ENCODE measurements around the gene RNLS.
A peak's percentile ranks its signal among the peaks of the same experiment; 100 is the strongest.
"Not testable (repeated sequence)": the region's sequence is repeated elsewhere in the genome, so short reads cannot be mapped to it uniquely, and the experiment has no call there.

The RNLS gene

DNA sequence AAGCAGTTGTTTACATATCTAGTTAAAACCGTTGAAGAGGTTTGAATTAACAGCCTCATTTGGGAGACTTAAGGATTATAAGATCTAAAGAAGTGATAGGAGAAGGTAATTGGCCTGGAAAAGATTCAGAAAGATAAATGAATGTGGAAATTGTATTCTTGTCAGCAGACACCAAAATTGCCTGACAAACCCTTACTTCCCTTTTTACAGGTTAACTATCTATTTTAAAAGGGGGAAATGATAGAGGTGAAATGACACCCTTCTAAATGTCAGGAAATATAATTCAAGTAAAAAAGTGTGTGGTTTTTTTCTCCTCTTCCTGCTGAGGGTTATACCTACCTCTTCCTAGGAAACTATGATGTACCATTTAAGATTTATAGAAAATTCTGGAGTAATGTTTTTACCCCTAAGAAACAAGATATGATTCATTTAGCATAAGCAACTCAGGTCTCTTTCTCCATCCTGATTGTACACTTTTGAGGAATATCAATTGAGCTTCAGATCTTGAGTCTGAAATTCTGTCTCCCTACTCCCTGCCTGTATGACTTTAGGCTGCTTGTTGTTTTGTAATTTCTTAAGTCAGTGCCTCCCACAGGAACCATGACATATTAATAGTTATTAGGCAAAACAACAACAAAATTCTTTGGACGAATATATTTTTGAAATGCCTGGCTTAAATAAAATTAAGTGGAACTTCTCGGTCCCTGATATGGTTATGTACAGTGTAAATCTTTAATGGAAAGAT, 250.4 kb downstream of the RNLS start:
- DNase-seq = no peak

DNA sequence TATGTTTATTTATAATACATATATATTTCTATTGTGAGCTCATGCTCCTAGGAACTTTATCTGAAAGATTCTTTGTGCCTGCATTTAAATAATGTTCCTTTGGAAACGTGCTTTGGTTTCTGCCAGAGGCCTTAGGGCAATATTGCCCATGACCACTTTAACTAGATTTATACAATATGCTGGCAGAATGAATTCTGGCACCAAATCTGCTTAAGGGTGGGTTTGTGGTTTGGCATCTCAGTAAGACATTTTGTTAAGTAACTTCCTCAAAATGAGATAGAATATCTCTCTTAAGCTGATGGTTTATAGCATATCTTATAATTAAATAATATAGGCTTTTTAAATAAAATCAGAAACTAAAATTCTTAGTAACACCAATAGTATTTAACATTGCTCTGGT, 252.9 kb downstream of the RNLS start:
- DNase-seq = peak; percentile 32

DNA sequence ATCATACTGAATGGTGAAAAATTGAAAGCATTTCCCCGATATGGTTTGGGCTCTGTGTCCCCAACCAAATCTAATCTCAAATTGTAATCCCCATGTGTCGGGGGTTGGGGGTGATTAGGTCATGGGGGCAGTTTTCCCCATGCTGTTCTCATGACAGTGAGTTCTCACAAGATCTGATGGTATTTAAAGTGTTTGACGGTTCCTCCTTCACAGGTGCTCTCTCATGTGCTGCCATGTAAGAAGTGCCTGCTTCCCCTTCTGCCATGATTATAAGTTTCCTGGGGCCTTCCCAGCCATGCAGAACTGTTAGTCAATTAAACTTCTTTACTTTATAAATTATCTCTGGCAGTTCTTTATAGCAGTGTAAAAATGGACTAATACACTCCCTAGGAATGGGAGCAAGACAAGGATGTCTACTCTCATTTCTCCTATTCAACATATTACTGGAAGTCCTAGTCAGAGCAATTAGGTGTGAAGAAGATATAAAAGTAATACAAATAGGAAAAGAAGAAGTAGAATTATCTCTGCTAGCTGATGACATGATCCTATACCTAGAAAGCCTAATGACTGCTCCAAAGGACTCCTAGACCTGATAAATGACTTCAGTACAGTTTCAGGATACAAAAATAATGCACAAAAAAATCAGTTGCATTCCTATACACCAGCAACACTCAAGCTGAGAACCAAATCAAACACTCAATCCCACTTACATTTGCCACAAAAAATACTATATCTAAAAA, 260.6 kb downstream of the RNLS start:
- no peak for DNase-seq

DNA sequence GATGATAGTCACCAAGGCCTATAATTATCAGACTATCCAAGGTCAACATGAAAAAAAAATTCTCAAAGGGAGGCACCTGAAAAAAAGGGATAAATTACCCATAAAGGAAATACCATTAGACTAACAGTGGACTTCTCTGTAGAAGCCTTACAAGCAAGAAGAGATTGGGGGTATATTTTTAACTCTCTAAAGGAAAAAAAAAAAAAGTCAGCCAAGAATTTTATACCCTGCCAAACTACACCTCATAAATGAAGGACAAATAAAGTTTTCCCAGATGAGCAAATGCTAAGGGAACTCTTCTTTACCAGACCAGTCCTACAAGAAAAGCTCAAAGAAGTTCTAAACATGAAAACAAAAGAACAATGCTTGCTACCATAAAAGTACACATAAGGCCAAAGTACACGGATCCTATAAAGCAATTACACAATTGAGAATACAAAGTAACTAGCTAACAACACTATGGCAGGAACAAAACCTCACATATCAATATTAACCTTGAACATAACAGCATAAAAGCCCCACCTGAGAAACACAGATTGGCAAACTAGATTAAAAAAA, 263.1 kb downstream of the RNLS start:
- no peak for DNase-seq

DNA sequence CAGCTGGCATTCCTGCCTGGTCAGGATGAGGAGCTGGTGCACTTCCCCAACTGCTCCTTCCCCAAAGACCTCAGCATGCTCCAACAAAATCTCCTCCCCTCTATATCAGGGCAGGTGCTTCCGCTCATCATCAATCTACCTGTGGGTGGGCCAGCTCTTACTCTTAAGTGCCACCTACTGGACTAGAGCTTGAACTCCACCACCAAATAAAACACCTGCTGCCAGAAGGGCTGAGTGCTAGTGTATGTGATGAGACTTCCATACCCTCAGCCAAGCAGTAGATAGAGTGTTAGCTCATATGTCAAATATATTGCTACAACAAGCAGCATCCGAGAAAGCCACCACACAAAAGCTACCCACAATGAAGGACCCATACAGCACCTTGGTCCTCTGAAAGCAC, 264.3 kb downstream of the RNLS start:
- peak; percentile 4 for DNase-seq

DNA sequence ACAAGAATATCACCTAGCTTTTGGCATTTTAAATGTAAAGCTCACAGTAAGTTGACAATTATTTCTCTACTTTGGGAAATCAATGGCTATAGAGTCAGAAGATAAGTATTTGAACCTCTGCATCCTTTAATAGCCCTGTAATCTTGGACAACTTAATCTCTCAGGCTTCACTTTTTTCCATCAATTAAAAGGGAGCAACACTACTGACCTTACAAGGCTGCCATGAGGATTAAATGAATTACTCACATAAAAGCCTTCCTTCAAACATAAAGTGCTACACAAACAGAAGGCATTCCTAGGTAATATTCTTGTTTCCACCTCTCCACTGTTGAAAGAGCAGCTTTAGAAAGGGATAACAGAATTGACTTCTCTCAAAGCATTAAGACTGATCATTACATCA, 266.0 kb downstream of the RNLS start:
- no peak for DNase-seq

DNA sequence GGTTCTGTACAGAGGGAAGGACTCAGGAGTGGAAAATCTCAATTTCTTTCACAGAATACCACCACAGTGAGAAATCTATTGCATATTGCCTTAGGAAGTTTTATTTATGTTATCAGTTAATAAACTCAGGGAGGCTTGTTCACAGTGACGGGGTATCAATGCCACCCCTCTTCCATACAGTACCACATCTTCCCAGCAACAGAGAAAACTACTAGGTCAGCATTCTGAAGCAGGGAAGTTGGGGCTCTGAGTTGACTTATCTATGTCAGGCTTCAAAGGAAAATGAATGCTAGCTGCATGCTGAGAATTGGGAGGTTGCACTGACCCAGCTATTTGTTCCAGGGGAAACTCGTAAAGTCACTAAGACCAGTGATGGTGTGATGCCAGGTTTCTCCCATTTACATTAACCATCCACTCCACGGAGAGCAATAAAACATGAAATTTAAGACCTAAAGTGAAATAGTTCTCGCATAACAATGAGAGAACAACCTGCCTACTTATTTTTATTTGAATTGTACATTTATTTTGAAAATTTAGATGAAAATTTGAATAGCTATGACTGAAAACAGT, 266.7 kb downstream of the RNLS start:
- no peak for DNase-seq

DNA sequence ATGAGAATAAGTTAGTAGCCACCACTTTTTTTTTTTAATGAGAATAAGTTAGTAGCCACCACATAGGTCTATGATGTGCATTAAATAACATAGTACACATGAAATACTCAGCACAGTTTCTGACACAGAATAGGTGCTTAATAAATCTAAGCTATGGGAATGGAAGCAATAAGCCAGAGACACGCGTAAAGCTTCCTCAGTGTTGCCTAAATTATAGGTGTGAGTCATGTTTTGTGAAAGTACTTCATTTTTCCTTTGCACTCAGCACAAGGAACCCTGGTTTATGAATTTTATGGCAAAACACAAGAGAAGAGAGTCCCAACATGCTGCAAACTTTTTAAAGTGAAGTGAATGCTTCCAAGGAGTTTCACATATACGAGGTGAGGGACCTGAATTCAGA, 267.4 kb downstream of the RNLS start:
- no peak for DNase-seq

DNA sequence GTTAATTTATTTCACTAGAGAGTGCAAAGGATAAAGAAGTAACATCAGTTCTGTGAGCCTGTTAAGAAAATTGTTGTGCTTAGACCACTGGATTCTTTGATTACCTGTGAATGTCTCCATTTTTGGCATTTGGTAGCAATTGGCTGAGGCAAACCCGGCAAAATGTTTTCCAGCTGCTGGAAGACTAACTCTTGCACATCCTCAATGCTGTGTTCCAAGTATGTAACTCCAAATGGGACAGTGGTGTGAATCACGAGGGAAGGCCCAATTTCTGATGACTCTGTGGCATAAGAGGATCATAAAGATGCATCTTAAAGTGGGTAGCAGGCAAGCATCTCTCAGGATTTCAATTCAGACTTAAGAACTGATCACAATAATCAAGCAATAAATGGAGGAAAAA, 268.8 kb downstream of the RNLS start:
- DNase-seq = no peak

DNA sequence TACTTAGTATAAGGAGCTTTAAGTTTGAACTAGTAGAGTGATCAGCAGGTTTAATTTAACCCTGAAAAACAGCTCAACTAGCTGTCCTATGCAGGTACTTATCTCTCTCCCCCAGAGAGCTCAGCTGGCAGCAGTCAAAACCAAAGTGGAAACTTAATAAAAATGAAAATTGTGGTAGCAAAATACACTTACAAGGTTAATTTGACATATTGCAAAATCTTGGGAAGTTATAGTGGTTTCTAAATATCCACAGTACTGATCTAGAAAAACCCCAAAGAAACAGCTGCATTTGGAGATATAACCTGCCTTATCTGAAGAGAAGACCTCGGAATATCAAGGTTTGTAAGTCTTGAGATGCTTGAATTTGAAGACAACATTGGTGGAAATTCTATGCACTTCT, 269.2 kb downstream of the RNLS start:
- no peak for DNase-seq

DNA sequence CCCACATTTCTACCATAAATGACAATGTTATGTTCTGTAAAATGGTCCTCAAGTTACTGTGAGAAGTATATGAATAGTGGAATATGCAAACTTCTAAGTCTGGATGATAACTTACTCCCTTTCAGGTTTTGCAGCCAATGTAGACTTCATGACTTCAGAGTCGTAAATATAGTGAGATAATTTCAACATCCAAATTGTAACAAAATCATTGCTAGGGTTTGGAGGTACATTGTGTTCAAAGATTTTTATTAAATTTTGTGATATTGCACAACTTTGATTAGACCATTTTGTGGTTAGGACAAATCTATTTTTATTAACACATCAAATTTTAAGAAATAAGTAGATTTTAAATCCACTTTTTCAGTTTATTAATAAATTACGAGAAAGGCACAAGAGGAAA, 270.3 kb downstream of the RNLS start:
- no peak for DNase-seq

DNA sequence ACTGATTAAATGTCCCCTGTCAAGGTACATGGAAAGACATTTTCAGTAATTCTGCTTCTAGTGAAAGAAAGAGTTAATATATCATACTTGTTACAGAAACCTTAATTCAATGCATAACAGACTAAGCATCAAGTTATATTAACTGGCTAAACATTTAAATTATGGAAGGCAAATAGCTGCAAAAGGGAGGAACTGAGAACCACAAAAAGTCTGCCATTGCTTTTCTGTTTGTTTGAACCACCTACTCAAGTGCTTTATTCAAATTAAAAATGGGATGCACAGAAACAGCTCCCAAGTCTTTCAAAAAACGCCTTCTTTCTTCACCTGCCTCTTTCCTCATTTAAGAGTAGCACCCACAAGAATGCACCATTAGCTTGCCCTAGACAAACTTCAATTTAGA, 271.9 kb downstream of the RNLS start:
- DNase-seq = no peak

DNA sequence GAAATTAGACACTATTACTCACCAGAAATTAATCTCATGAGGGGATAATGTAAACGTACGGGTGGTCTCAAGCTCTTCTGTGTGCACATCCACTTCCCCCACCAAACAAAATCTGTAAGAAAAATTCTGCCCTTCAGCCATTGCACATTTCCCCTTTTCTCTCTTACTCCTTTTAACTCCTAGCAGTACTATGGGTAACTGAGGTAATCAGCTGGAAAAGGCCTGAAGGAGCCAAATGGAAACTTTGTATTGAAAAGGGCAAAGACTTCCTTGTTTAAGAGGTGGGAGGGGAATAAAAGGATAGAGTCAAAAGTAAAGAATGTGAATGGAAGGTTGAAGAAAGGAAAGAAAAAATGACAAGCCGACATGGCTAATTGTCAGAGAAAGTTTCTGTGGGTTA, 273.8 kb downstream of the RNLS start:
- no peak for DNase-seq

DNA sequence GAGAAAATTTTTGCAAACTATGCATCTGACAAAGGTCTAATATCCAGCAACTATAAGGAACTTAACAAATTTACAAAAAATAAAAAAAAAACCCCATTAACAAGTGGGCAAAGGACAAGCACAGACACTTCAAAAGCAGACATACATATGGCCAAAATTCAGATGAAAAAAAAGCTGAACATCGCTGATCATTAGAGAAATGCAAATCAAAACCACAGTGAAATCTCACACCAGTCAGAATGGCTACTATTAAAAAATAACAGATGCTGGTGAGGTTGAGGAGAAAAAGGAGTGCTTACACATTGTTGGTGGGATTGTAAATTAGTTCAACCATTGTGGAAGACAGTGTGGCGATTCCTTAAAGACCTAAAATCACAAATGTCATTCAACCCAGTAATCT, 274.8 kb downstream of the RNLS start:
- not testable (repeated sequence) for DNase-seq

DNA sequence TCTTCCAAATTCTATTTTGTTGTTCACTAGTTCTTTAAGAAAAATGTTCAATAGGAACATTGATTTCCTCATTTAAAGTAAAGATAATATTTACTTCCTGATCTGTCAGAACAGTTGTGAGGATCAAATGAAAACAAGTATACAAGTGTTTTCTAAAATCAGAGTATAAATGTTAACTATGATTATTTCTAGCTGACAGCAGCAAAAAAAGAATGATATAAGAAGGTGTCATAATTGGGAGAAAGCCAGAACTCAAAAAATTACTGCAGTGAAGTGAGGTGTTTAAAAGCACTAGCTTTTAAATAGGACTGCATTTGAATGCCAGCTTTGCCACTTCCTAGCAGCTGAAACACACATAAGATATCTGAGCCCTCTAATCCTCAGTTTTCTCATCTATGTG, 283.3 kb downstream of the RNLS start:
- no peak for DNase-seq

DNA sequence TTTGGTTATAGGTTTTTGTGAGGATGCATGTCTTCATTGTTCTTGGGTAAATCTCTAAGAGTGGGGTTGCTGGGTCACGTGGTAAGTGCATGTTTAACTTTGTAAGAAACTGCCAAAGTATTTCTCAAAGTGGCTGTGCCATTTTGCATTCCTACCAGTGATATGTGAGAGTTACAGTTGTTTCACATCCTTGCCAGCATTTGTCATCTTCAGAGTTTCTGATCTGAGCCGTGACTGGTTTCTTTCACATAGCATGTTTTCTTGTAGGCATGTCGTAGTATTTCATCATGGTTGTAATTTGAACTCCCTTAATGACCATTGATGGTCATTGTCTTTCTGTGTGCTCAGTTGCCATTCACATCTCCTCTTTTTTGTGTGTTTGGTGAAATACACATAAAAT, 286.0 kb downstream of the RNLS start:
- DNase-seq = no peak

DNA sequence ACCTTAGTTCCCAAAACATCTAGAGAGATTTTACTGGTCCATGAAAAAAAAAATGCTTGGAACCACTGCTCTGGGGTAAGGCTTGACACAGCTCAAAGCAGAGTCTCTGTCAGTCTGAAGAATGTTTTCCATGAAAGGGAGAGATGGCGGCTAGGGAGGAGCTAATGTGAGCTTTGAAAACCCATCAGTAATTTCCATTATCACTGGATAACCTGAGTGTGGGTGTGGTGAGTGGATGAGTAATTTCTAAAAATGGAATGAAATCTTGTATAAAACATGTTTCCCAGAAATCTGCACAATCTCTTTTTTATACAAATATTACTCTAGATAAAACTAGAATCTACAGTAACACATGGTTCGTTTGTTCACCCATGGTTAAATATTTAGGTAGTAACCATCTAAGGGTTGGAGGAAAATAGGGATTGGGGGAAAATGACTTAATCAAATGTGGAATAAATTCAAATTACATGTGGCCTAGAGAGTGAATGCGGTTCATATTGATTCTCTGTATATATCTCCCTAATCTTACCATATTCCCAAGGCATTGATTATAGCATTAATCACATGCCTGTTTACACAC, 289.4 kb downstream of the RNLS start:
- no peak for DNase-seq

DNA sequence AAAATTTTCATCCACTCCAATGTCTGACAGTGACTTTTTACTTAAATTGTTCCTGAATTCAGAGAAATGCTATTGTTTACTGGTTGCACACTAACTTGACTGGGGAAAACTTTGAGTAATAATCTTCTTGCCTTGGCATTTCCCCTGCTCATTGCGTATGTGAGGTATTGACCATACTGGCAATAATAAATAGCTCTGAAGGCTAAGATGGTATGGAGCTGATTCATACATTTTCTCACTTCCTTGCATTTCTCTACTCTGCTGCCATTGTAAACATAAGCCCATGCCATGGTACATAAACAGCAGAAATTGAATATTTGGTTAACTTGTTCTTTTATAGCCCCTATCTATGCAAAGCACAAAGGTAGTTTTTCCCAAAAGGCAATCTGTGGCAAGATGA, 290.0 kb downstream of the RNLS start:
- DNase-seq = no peak

DNA sequence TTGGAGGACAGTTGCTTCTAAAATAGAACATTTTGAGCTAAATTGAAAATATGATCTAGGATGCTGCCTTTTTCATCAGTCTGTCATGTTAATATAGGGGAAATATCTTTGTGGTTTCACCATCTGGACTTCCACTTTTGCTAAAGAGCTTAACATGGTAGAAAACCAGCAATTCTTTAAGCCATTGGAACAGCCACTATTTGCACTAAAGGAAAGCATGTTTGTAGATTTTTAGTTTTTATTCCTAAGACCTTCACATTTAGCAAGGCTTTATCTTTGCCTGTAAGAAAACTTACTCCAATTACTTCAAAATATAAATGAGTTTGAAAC, 291.0 kb downstream of the RNLS start:
- no peak for DNase-seq

DNA sequence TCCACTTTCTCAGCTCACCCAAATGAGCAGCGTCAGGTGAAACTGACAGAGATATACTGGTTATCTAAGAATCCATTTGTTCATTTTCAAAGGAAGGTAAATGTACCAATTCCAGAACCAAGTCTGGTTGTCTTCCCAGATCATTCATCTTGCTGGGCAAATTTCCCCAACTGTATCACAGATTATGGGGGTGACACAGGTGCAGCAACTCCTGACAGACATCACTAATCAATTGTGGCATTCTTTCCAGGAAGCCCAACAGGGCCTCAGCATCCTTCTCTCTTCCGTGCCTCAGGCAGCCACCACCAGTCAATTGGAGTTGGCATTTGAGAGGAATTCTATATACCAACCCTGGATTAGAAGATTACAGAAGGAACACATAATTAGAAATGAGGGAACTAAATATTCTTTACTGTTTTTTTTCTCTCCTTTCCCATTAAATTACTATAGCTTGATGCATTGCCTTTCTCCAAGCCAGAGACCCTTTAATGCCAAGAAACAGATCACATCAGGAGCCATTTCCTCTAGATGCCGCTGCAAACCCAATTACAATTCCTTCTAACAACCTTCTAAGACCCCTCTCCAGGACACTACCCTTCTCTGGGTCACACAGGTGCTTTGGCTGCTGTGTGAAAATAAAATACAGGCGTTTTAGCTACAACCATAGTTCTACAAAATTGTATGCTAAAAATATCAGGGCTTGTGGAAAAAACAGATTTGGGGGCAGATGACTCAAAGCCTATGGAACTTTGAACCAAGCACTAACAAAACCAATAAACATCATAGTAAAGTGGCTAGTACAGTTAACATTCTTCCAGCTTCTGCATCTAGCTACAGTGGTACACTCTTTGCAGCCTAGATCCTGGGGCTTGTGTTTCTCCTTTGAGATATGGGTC, 291.6 kb downstream of the RNLS start:
- DNase-seq = no peak

DNA sequence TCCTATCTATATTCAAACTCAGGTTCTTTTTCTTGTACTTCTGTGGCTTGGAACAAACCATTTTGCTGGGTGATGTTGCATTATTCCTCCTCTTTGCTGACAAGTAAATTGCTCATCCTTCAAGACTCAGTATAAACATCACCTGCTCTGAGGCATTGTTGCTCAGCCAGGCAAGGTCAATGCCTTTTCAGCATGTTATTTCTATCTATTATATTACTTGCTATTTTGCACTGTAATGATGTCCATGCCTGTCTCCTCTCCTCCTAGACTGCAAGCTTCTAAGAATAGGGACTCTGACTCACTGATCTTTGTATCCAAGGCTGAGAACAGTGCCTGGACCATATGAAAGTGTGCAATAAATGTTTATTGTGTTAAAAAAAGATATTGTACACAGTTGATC, 293.8 kb downstream of the RNLS start:
- no peak for DNase-seq

DNA sequence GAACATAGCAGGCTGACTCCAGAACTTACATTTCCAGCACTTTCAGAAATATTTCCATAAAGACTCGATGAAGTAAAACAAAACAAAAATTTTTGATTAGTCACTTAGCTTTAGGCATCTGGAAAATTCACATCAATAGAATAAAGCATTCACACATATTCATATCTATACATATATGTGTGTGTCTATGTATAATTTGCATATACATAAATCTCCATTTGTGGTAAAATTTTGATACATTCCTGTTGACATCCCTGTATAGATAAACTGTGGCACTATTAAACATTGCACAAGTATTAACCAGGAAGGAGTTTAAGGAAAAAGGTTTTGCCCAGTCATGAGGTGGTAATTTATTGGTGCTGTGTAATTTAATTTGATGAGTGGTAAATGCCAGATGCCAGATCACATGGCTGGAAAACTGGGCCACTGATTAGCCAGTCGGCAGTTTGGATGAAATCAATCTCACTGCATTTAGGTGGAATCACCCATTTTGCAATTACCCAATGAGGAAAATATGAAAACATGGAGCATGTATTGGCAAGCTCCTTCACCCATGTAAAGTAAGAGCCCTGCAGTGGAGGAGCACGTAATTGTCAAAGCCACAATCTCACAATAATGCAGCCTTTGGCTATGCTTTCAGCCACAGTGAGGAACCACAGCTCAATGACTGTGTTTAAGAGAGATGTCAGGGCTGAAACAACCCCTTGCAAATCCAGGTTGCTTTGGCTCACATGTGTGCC, 294.6 kb downstream of the RNLS start:
- no peak for DNase-seq

Data from GDM1 (cell line).